GM21367 (cell line): ENCODE results near the gene ZACN.

ENCODE experiments used
- ATAC-seq: cut with Tn5 transposase; IDR thresholded peaks from one replicate; pipeline ENCODE4 v1.9.1; 2021; ENCODE audit not compliant: unreplicated experiment

Gene ZACN

DNA sequence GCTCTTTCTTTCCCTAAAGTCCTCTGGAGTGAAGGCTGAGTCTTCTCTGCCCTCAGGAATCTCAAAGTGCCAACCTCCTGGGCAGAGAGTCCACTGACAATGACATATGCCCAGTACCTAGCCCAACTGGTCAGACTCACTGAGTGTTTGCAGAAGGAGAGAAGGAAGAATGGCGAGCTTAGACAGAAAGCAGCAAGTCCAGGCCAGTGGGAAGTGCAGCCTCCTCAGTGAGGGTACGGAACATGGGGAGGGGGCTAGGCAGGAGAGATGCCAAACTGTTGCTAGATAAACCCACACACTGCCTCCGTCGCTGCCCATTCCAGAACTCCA lies 23.9 kb downstream of the ZACN start:
- ATAC-seq: no peak

DNA sequence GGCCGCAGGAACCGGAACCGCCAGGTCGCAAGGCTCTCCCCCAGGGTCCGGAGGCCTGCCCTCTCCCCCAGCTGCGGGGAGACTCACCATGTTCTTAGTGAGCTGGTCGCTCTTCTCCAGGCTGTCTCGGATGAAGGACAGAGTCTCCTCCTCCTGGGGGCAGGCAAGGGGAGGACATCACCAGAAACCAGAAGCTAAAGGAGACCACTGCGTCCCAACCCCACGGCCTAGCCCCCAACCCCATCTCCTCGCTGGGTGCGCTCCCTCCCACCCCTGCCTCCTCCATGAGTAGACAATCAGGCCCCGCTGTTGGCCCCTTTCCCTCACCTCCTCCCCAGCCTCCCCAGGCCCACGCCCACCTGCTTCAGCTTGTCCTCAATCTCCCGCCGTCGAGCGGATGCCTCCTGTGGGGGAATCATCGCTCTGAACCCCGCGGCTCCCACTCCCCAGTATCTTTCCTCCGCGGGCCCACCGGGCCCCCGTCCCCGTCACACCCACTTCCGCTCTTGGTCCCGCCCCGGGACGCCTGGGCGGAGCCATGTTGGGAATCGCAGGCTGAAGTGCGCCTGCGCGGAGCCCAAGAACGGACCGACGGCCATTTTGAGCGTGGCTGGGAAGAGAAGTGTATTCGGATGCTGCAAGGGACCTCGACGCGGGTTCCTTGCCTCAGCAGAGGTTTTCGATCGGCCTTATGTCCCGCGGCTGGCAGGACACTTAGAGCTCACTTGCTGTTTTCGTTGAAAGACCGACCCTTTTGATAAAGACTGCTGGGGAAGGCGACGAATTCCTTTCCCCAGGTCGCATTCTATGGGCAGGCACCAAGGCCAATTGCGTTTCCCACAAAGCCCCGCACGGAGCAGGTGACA lies 24.5 kb downstream of the ZACN start, which contains the start of gene EXOC7:
TSS of gene EXOC7 (minus strand) at position 514 of the 866 bp plus-strand sequence. CDS start at position 419, 95 bp downstream.
- ATAC-seq: peak; percentile 62

DNA sequence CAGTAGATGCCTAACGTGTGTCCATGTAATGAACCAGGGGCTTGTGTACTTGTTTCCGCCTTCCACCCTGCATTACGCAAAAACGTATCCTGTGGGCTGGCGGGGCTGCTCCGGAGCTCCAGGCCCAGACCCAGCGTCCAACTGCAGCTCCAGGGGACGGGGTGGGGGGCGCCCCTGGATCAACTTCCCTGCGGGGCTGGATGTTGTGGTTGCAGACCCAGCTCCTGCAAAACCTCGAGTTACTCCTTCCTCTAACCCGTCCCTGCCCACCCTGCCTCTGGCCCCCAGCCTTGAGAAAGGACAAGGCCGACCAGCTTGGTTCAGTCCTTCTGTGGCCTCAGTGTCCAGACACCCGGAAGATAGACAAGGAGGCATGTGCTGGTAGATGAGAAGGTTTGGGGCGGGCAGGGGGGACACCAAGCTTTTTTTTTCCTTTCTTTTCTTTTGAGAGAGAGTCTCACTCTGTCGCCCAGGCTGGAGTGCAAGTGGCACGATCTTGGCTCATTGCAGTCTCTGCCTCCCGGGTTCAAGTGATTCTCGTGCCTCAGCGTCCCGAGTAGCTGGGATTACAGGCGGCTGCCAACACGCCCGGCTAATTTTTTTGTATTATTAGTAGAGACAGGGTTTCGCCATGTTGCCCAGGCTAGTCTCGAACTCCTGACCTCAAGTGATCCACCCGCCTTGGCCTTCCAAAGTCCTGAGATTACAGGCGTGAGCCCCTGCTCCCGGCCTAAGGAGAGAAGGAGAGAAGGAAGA lies 25.3 kb downstream of the ZACN start:
- ATAC-seq: no peak

DNA sequence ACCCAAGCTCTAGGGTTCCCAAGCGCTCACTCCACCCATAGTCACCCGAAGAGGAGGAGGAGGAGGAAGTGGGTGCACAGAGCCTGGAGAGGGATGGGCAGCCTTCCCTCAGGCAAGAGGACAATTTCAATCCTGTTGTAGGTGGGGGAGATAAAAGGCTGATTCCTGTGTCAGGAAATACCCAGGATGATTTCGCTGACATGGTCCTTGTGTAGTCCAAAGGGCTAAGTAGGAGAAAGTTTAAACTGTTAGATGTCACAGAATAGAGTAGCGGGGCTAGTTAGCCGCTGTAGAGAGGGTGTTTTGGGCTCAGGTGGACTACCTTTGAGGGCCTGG lies 25.9 kb downstream of the ZACN start:
- ATAC-seq: no peak

DNA sequence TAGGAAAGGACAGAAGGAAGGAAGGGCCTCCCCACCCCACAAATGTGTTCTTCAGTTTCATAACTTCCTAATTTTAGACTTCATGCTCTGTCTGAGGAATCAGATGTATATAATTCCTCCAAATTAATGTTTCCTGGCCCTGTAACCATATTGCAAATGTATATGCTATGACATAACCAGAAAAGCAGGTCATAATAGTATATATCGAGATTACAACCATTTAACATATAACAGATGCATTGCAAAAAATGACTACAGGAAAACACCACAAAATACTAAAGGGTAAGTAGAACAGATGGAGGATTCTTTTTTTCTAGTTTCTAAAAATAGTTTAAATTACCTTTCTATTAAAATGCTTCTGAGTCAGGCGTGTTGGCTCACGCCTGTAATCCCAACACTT lies 27.7 kb downstream of the ZACN start:
- ATAC-seq: no peak

DNA sequence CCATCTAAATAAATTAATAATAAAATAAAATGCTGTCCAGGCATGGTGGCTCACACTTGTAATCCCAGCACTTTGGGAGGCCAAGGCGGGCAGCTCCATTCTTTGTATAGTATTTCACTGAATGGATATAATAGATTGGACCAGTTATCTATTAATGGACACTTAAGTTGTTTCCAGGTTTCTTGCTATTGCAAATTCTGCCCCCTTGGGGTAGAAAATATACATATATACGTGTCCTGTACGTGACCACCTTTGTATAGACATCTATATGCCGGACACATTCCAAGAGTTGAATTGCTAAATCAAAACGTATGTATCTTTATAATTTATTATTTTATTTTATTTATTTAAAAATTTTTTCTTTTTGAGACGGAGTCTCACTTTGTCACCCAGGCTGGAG lies 28.5 kb downstream of the ZACN start:
- ATAC-seq: no peak

DNA sequence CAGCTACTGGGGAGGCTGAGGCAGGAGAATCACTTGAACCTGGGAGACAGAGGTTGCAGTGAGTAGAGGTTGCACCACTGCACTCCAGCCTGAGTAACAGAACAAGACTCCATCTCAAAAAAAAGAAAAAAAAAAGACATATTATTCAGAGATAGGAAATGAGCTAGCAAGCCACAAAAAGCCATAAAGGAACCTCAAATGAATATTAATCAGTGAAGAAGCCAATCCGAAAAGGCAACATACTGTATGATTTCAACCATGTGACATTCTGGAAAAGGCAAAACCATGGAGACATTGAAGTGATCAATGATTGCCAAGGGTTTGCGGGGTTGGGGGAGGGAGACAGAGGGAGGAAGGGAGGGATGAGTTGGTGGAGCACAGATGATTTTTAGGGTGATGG lies 33.0 kb downstream of the ZACN start:
- ATAC-seq: no peak

DNA sequence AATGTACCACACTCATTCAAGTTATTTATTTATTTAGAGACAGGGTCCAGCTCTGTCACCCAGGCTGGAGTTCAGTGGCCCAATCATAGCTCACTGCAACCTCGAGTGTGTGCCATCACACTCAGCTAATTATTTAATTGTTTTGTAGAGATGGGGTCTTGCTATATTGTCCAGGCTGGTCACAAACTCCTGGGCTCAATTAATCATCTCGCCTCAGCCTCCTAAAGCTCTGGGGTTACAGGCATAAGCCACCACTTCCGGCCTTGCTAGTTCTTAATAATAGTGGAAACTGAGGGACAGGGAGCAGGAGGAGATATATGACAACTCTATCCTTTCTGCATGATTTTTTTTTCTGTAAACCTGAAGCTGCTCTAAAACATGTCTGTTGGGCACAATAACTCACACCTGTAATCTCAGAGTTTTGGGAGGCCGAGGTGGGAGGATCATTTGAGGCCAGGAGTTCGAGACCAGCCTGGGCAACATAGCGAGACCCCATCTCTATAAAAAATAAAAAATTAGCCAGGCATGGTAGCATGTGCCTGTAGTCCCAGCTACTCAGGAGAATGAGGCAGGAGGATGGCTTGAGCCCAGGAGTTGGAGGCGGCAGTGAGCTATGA lies 36.3 kb downstream of the ZACN start:
- no peak for ATAC-seq

DNA sequence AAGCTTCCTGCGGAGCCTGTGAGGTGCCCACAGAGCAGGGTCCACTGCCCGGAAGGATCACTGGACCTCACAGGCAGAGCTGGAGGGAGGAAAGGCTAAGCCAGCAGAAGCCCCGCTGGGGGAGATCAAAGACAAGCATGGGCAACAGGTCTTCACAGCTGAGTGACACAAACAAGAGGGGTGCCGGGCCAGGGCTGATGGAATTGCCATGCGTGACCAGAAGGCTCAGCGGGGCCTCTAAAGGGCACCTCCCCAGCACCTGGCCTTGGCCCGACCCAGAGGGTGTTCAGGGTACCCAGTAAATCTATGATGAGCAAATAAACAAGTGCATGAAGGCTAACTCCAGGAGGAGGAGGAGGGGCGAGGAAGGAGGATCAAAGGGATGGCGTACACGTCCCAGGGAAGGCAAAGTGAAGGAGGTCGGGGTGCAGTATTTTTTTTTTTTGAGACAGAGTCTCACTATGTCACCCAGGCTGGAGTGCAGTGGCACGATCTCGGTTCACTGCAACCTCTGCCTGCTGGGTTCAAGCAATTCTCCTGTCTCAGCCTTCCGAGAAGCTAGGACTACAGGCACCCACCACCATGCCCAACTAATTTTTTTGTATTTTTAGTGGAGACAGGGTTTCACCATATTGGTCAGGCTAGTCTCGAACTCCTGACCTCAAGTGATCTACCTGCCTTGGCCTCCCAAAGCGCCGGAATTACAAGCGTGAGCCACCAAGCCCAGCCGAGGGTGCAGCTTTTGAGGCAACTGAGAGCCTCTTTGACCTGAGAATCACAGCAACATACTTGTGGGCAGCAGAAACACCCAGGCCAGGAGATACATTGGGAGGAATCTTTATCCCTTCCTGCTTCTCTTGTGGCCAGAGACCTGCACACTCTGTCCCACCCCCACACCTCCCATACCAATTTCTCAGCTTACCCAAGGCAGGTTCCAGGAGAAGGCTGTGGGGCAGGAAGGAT lies 40.7 kb downstream of the ZACN start:
- ATAC-seq: no peak

DNA sequence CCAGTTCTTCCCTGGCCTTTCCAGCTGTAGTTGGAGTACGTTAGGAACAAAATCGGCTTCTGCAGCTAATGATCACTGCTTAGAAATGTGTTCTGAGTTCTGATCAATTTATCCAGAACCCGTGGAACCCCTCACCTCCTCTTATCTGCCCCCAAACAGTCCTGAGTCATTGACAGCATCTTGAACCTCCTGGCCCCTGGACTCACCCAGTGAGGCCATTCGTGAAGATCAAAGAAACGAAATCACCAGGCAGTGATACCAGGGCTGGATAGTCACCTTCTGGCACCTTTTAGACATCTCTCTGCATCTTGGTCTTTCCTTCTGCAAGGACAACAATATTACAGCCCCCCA lies 41.7 kb downstream of the ZACN start:
- ATAC-seq: no peak

DNA sequence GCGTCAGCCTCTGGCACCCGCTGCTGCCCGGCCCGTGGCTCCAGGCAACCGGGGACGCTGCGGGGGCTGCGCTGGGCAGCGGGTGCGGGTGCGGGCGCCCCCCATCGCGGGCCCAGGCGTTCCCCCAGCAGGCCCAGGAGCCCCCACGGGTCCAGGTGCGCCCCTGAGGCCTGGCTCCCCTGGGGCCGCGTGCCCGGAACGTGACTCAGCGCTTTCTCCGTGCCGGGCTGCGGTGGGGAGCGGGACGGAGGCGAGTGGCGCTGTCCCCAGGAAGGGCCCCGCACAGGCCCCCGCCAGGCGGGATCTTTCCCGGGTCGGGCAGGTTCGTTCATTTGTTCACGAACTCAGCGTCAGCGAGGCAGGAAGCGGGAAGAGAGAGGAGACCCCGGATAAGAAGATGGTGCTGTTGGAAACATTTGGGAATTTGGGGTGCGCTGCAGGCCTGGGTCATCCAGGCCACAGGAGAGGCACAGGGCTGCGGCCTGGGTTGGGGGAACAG lies 43.0 kb downstream of the ZACN start:
- no peak for ATAC-seq

DNA sequence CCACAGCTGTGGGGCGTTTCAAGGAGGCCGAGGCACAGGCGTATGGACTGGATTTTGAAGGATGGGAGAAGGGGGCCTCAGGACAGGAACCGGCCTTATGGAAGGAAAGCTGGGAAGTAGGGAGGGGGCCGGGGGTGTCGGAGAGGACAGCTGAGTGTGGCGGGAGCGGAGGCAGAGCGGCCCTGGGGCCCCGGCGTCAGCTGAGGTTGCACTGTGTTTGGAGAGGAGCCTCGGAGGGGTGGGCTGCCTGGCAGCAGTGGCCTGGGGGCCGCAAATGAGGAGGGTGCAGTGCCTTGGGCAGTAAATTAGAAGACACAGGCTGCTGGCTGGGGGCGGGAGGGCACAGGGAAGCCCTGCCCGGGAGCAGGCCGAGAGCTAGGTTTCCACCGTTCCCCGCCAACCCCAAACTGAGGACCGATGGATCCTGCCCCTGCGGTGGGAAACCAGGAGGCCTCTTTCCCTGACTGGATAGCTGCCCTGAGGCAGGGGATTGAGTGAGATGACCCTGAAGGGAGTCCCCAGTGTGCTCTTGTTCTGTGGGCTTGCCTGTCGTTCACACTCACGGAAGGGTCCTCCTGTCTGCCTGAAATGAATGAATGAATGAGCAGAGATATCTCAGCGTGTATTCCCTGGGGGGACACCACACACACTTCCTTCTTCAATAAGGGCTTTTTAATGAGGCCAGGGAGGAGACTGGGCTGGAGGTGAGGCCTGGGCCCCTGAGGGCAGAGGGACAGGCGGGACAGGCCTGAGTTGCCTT lies 43.6 kb downstream of the ZACN start:
- ATAC-seq: no peak

DNA sequence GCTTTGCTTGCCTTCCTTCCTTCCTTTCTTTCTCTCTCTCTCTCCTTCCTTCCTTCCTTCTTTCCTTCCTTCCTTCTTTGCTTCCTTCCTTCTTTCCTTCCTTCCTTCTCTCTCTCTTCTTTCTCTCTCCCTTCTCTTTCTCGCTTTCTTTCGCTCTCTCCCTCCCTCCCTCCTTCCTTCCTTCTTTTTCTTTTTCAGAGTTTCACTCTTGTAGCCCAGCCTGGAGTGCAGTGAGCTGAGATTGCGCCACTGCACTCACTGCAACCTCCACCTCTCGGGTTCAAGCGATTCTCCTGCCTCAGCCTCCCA lies 44.2 kb downstream of the ZACN start:
- ATAC-seq: no peak

DNA sequence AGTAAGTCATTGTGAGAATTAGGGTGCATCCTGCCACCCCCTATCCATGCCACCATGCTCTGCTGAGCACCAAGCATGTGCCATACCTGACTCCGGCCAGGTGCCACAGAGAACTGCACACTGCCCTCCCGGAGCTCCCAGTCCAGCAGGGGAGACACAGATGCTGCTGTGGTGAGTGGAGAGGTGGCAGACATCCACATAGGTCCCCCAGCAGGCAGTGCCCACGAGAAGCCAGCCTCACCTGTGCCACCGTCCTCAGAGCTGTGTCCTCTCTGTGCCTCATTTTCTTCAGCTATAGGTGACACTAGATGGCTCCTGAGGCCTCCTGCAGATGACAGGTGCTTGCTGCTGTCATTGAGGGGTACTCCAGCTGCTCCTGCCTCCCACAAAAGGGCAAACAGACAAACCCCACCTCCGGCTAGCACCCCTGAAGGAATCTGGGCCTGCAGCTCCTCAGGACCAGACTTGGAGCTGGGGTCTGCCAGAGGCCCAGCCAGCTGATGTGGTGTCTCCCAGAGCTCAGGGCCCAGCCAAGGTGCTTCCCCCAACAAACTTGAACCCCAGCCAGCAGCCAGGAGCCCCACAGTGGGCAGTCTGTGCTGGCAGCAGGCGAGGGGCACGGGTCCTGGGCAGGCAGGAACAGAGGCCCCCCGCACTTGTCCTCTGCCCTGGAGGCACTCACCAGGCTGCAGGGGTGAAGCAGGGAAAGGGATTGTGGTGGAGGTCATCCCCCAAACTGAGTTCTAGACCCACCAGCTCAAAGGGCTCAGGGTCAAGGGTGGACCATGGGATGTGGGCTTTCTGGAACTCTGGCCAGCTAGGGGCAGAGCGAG lies 45.0 kb downstream of the ZACN start:
- ATAC-seq: no peak

DNA sequence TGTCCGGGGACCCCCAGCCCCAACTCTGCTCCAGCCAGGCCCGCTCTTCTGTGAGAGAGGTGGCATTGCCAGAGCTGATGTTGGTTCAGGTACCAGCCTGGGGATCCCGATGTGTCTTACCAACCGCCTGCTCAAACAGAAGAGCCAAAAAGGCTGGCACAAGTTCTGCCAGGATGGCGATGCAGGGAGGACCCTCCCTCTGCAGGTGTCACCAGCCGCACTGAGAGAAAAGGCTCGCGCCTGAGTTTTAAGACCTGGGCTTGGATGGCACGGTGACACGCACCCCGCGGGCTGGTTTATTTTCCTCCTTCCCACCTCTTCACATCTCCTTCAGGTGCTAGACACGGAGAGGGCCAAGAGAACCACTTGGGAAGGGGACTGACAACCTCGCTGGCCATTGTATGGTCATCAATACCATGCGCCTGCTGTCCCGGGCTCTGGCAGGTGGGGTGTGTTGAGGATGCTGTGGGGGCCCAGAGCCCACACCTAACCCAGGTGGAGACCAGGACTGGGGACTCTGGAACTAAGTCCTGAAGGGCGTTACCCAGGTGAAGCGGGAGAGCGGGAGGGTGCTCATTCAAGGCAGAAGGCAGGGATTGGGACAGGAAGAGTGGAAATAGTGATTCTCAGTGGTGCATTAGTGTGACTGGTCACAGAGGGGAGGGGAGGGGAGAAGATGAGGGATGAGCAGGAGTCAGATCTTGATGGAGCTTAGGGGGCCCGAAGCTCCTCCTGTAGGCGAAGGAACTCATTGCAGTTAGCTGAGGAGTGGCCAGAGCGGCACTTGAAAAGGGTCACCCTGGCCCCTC lies 45.8 kb downstream of the ZACN start:
- no peak for ATAC-seq

DNA sequence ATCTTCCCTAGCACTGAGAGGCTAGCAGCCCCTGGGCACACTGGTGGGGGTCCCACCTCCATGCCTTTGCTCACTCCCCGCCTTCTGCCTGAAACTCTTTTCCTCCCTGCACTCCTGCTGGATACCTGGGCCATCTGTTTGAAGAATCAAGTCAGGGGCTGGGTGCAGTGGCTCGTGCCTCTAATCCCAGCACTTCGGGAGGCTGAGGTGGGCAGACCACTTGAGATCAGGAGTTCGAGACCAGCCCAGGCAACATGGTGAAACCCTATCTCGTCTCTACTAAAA lies 46.4 kb downstream of the ZACN start:
- no peak for ATAC-seq

DNA sequence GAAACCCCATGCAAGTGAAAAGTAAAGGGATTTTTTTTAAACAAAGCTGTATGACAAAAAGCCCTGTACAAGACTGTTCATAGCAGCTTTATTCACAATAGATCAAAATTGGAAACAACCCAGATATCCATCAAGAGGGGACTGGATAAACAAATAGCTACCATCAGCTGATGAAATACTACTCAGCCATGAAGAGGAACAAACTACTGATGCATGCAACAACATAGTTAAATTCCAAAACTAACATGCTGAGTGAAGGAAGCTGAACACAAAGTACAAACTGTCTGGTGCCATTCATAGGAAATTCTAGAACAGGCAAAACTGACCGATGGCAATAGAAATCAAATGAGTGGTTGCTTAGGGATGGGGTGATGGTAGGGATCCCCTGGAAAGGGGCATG lies 46.9 kb downstream of the ZACN start:
- no peak for ATAC-seq

DNA sequence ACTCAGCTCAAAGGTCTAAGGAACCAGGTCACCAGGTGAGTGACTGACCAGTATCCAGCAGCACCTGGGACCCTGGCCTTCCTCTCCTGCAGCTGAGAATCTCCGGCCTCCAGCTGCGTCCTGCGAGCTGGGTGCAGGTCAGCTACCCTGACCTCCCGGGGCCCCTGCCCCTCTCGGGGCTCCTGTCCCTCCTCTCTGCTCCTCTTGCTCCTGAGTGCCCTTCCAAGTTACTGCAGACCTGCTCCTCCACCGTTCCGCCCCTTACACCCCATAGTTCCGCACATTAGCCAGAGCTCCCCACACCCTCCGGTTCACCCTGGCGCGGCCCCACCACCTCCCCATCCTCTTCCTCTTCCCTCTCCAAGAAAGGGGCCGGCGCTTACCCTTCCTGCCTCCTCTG lies 51.5 kb downstream of the ZACN start:
- ATAC-seq: no peak
